LNCAP (cell line): ENCODE measurements around the gene DUSP16.

ENCODE experiments used
- CTCF ChIP-seq: fragments of 450-650 bp; IDR thresholded peaks from 2 replicates; pipeline ENCODE4 v1.5.1; 2017; ENCODE audit warnings: mild to moderate bottlenecking

The DUSP16 gene

GRCh38 chr12:12456637-12457036 is 106.0 kb downstream of the DUSP16 start:
- no peak for TF ChIP-seq CTCF

- TF ChIP-seq CTCF: no peak
Measured at GRCh38 chr12:12454315-12454714, 108.3 kb downstream of the DUSP16 start.

- TF ChIP-seq CTCF: no peak
Measured at GRCh38 chr12:12453635-12454034, 109.0 kb downstream of the DUSP16 start.

- no peak for TF ChIP-seq CTCF
Measured at GRCh38 chr12:12452326-12452902, 110.2 kb downstream of the DUSP16 start.

GRCh38 chr12:12451098-12451497 is 111.6 kb downstream of the DUSP16 start:
- TF ChIP-seq CTCF: no peak

- no peak for TF ChIP-seq CTCF
Measured at GRCh38 chr12:12450043-12450471, 112.6 kb downstream of the DUSP16 start.

GRCh38 chr12:12449533-12450025 is 113.1 kb downstream of the DUSP16 start:
- TF ChIP-seq CTCF: no peak

GRCh38 chr12:12447837-12448236 is 114.8 kb downstream of the DUSP16 start:
- no peak for TF ChIP-seq CTCF
